Endometrium (tissue), 2 donors: ENCODE measurements around the gene ZNF771.
"Not testable (repeated sequence)": the region's sequence is repeated elsewhere in the genome, so short reads cannot be mapped to it uniquely, and the experiment has no call there.

Experiments used
- FAIRE-seq: peaks from 2 replicates; lab custom pipeline; 2012; peaks lifted over from hg19 to GRCh38; lab: Jason Lieb, UNC
- donor health status: control.
- donor health status: control.

The ZNF771 gene

GRCh38 chr16:30376461-30376902 is 30.9 kb upstream of the ZNF771 start:
- FAIRE-seq: no peak

- no peak for FAIRE-seq
Measured at GRCh38 chr16:30377050-30377811, 30.2 kb upstream of the ZNF771 start.

- no peak for FAIRE-seq
Measured at GRCh38 chr16:30377812-30378235, 29.6 kb upstream of the ZNF771 start.

- FAIRE-seq: no peak
Measured at GRCh38 chr16:30378236-30379157, 28.9 kb upstream of the ZNF771 start.

- no peak for FAIRE-seq
Measured at GRCh38 chr16:30379158-30379783, 28.1 kb upstream of the ZNF771 start.

- FAIRE-seq: no peak
Measured at GRCh38 chr16:30380072-30380802, 27.2 kb upstream of the ZNF771 start.

GRCh38 chr16:30380803-30381208 is 26.6 kb upstream of the ZNF771 start:
- no peak for FAIRE-seq

GRCh38 chr16:30381291-30382041 is 25.9 kb upstream of the ZNF771 start:
- FAIRE-seq: no peak

- no peak for FAIRE-seq
Measured at GRCh38 chr16:30382111-30382881, 25.1 kb upstream of the ZNF771 start, which contains the start of gene SEPTIN1. Gene SEPTIN1 (minus strand): TSS chr16:30382561. CDS start chr16:30382542, 19 bp downstream.

GRCh38 chr16:30383521-30383920 is 23.9 kb upstream of the ZNF771 start:
- no peak for FAIRE-seq

GRCh38 chr16:30394592-30395154 is 12.7 kb upstream of the ZNF771 start:
- no peak for FAIRE-seq

- FAIRE-seq: no peak
Measured at GRCh38 chr16:30395155-30395991, 12.0 kb upstream of the ZNF771 start, which contains the start of gene ZNF48. Gene ZNF48 (plus strand): TSS chr16:30395420. CDS start chr16:30395795, 375 bp downstream.

GRCh38 chr16:30395992-30396585 is 11.3 kb upstream of the ZNF771 start:
- FAIRE-seq: no peak

- FAIRE-seq: not testable (repeated sequence)
Measured at GRCh38 chr16:30396627-30397026, 10.8 kb upstream of the ZNF771 start.

GRCh38 chr16:30397056-30397455 is 10.3 kb upstream of the ZNF771 start:
- no peak for FAIRE-seq

- no peak for FAIRE-seq
Measured at GRCh38 chr16:30397776-30398660, 9.4 kb upstream of the ZNF771 start.
